ENCODE data around the gene MOK. TPM values are rescaled to one million over a fixed set of nuclear protein-coding genes. Genes with fewer than 3 reads are reported as not detected.

Gene MOK
- total RNA-seq, 4 donors from 2014 or later = 1.3 to 2.8 (median 2.3) TPM

GRCh38 chr14:102200690-102201352 lies 104.1 kb downstream of the MOK start:
- H3K4me1 ChIP-seq = peaks cover 17 to 23% of the 10 kb centered on the region in 2 donors
- in situ Hi-C loops (cut with MboI; ENCODE audit: low sequenced_read_pairs in 4 of 4) (no loop called here), intact Hi-C loops (cut with DNase I; ENCODE audit: low total_unique reads) (no loop called here)
- no peak for TF ChIP-seq CTCF (IDR thresholded peaks at IDR 0.05 in 4 of 5, conservative IDR thresholded peaks at IDR 0.05 in 1 of 5)
- no peak for TF ChIP-seq POLR2A (IDR thresholded peaks at IDR 0.05)
- no peaks in the 10 kb centered on the region for H3K27me3 ChIP-seq
- ATAC-seq (no peak), DNase-seq (no peak)
- no peaks in the 10 kb centered on the region for H3K36me3 ChIP-seq
- no peak overlapping the region for H3K27ac ChIP-seq
- no peak overlapping the region for H3K4me3 ChIP-seq
- no peaks in the 10 kb centered on the region for H3K9me3 ChIP-seq

- H3K4me3 ChIP-seq = no peak overlapping the region
- no peaks in the 10 kb centered on the region for H3K27me3 ChIP-seq
- no peaks in the 10 kb centered on the region for H3K9me3 ChIP-seq
- no peaks in the 10 kb centered on the region for H3K36me3 ChIP-seq
- no peak overlapping the region for H3K27ac ChIP-seq
- TF ChIP-seq POLR2A (IDR thresholded peaks at IDR 0.05) (no peak), CTCF (IDR thresholded peaks at IDR 0.05 in 4 of 5, conservative IDR thresholded peaks at IDR 0.05 in 1 of 5) (no peak)
- intact Hi-C loops (cut with DNase I; ENCODE audit: low total_unique reads) = no loop called here
- in situ Hi-C loops (cut with MboI; ENCODE audit: low sequenced_read_pairs in 4 of 4) = no loop called here
- ATAC-seq (no peak), DNase-seq (no peak)
- H3K4me1 ChIP-seq = peaks cover 49 to 55% of the 10 kb centered on the region in 2 donors
Observed at GRCh38 chr14:102197317-102197853, 107.6 kb downstream of the MOK start.

GRCh38 chr14:102196902-102197230 lies 108.1 kb downstream of the MOK start:
- H3K4me1 ChIP-seq = peaks cover 49 to 55% of the 10 kb centered on the region in 2 donors
- in situ Hi-C loops (cut with MboI; ENCODE audit: low sequenced_read_pairs in 4 of 4) = no loop called here
- H3K4me3 ChIP-seq = no peak overlapping the region
- ATAC-seq = no peak
- TF ChIP-seq CTCF (IDR thresholded peaks at IDR 0.05 in 4 of 5, conservative IDR thresholded peaks at IDR 0.05 in 1 of 5) (no peak), POLR2A (IDR thresholded peaks at IDR 0.05) (no peak)
- no peak overlapping the region for H3K27ac ChIP-seq
- no peak for DNase-seq
- H3K9me3 ChIP-seq = no peaks in the 10 kb centered on the region
- intact Hi-C loops (cut with DNase I; ENCODE audit: low total_unique reads) = no loop called here
- H3K27me3 ChIP-seq = no peaks in the 10 kb centered on the region
- no peaks in the 10 kb centered on the region for H3K36me3 ChIP-seq

- TF ChIP-seq POLR2A (IDR thresholded peaks at IDR 0.05) = no peak
- H3K9me3 ChIP-seq = no peaks in the 10 kb centered on the region
- intact Hi-C loops (cut with DNase I; ENCODE audit: low total_unique reads) = no loop called here
- ATAC-seq (no peak), DNase-seq (no peak)
- H3K27ac ChIP-seq = no peak overlapping the region
- no peaks in the 10 kb centered on the region for H3K27me3 ChIP-seq
- H3K36me3 ChIP-seq = no peaks in the 10 kb centered on the region
- H3K4me3 ChIP-seq = no peak overlapping the region
- in situ Hi-C loops (cut with MboI; ENCODE audit: low sequenced_read_pairs in 4 of 4) = no loop called here
- peaks cover 51 to 58% of the 10 kb centered on the region in 2 donors for H3K4me1 ChIP-seq
Observed at GRCh38 chr14:102196039-102196901, 108.7 kb downstream of the MOK start.

- Histone ChIP-seq H3K27me3 (no peaks in the 10 kb centered on the region), H3K36me3 (no peaks in the 10 kb centered on the region), H3K9me3 (no peaks in the 10 kb centered on the region), H3K4me1 (peaks cover 54 to 61% of the 10 kb centered on the region in 2 donors), H3K4me3 (no peak overlapping the region), H3K27ac (no peak overlapping the region)
- TF ChIP-seq CTCF (IDR thresholded peaks at IDR 0.05 in 4 of 5, conservative IDR thresholded peaks at IDR 0.05 in 1 of 5) = no peak
- TF ChIP-seq POLR2A (IDR thresholded peaks at IDR 0.05) = no peak
- DNase-seq (no peak), ATAC-seq (peak in 1 of 2 donors; percentile 55)
- in situ Hi-C loops (cut with MboI; ENCODE audit: low sequenced_read_pairs in 4 of 4) (no loop called here), intact Hi-C loops (cut with DNase I; ENCODE audit: low total_unique reads) (no loop called here)
Observed at GRCh38 chr14:102195446-102195845, 109.5 kb downstream of the MOK start.
